Right atrium auricular region (tissue), 2 donors: ENCODE results near the gene STK40. TPM values are rescaled to one million over a fixed set of nuclear protein-coding genes. Genes with fewer than 3 reads are reported as not detected.

ENCODE experiments used
- DNase-seq: peaks from one replicate; pipeline ENCODE4 v3.0.0-alpha.2; 2019; ENCODE audit warnings: low spot score
- H3K27ac ChIP-seq, 2 donors: fragments of 200-600 bp; sonication (generic); 1 replicate in 1 of 2; 2 replicates in 1 of 2; pipeline ENCODE4 v1.5.1; 2016 to 2019
- H3K27me3 ChIP-seq, 2 donors: fragments of 200-600 bp; sonication (generic); one replicate each; pipeline versions ENCODE4 v1.5.1 to v1.6.0; 2017 to 2019
- H3K36me3 ChIP-seq: fragments of 200-600 bp; sonication (generic); one replicate; pipeline ENCODE4 v1.5.1; 2016
- H3K4me1 ChIP-seq, 2 donors: fragments of 200-600 bp; sonication (generic); one replicate each; pipeline versions ENCODE4 v1.5.1 to v1.6.0; 2017 to 2019
- H3K4me3 ChIP-seq, 2 donors: fragments of 200-600 bp; sonication (generic); 1 replicate in 1 of 2; 2 replicates in 1 of 2; pipeline ENCODE4 v1.5.1; 2017 to 2019; ENCODE audit warnings: mild to moderate bottlenecking in 1 of 2, moderate library complexity in 1 of 2
- H3K9me3 ChIP-seq, 2 donors: fragments of 200-600 bp; sonication (generic); one replicate each; pipeline ENCODE4 v1.5.1; 2019
- CTCF ChIP-seq, 2 donors: fragments of 200-600 bp; sonication (generic); IDR thresholded peaks; one replicate each; pipeline ENCODE4 v1.5.1; 2019; ENCODE audit warnings: antibody characterized with exemption in 2 of 2
- total RNA-seq, 2 donors: library from RNA; depleted of rRNA; stranded (reverse); fragments of >200 nt; gene quantifications; one replicate each; pipeline ENCODE4 v1.1.0, GENCODE V29; 2016

STK40 gene
- total RNA-seq, 2 donors from 2014 or later, result 50.5 to 74.7 TPM

- no peak for DNase-seq
- Histone ChIP-seq H3K27ac (no peak overlapping the region), H3K4me3 (no peak overlapping the region), H3K4me1 (peaks cover 0 to 21% of the 10 kb centered on the region in 2 donors), H3K9me3 (no peaks in the 10 kb centered on the region), H3K36me3 (no peaks in the 10 kb centered on the region), H3K27me3 (no peaks in the 10 kb centered on the region)
- no peak for TF ChIP-seq CTCF (IDR thresholded peaks at IDR 0.05)
Observed at GRCh38 chr1:36415661-36416326, 30.1 kb upstream of the STK40 start.

- no peak for TF ChIP-seq CTCF (IDR thresholded peaks at IDR 0.05)
- no peak for DNase-seq
- no peaks in the 10 kb centered on the region for H3K9me3 ChIP-seq
- H3K27ac ChIP-seq, result no peak overlapping the region
- H3K27me3 ChIP-seq, result no peaks in the 10 kb centered on the region
- H3K4me1 ChIP-seq, result peaks cover 0 to 7% of the 10 kb centered on the region in 2 donors
- H3K36me3 ChIP-seq, result no peaks in the 10 kb centered on the region
- H3K4me3 ChIP-seq, result no peak overlapping the region
Observed at GRCh38 chr1:36414384-36414783, 28.7 kb upstream of the STK40 start.

GRCh38 chr1:36411674-36412648 is 26.2 kb upstream of the STK40 start:
- no peak for TF ChIP-seq CTCF (IDR thresholded peaks at IDR 0.05)
- Histone ChIP-seq H3K27ac (no peak overlapping the region), H3K27me3 (no peaks in the 10 kb centered on the region), H3K4me1 (no peaks in the 10 kb centered on the region), H3K9me3 (no peaks in the 10 kb centered on the region), H3K4me3 (no peak overlapping the region), H3K36me3 (no peaks in the 10 kb centered on the region)
- no peak for DNase-seq

- no peak overlapping the region for H3K27ac ChIP-seq
- H3K36me3 ChIP-seq, result no peaks in the 10 kb centered on the region
- TF ChIP-seq CTCF (IDR thresholded peaks at IDR 0.05), result no peak
- no peaks in the 10 kb centered on the region for H3K4me1 ChIP-seq
- no peak overlapping the region for H3K4me3 ChIP-seq
- H3K9me3 ChIP-seq, result no peaks in the 10 kb centered on the region
- no peaks in the 10 kb centered on the region for H3K27me3 ChIP-seq
- no peak for DNase-seq
Observed at GRCh38 chr1:36408479-36408878, 22.8 kb upstream of the STK40 start.

- Histone ChIP-seq H3K27me3 (no peaks in the 10 kb centered on the region), H3K36me3 (no peaks in the 10 kb centered on the region), H3K9me3 (no peaks in the 10 kb centered on the region), H3K4me1 (no peaks in the 10 kb centered on the region), H3K27ac (no peak overlapping the region), H3K4me3 (no peak overlapping the region)
- no peak for DNase-seq
- no peak for TF ChIP-seq CTCF (IDR thresholded peaks at IDR 0.05)
Observed at GRCh38 chr1:36406440-36406839, 20.7 kb upstream of the STK40 start.
